Measurements from ENCODE around the gene GIGYF1. TPM values are rescaled to one million over a fixed set of nuclear protein-coding genes. Genes with fewer than 3 reads are reported as not detected.

The GIGYF1 gene
- total and polyA plus RNA-seq, 2 of the 13 experiments (the other 11 are each of a cell fraction or from before 2014, with no cell fraction given): 7.6 to 16.1 TPM

DNA sequence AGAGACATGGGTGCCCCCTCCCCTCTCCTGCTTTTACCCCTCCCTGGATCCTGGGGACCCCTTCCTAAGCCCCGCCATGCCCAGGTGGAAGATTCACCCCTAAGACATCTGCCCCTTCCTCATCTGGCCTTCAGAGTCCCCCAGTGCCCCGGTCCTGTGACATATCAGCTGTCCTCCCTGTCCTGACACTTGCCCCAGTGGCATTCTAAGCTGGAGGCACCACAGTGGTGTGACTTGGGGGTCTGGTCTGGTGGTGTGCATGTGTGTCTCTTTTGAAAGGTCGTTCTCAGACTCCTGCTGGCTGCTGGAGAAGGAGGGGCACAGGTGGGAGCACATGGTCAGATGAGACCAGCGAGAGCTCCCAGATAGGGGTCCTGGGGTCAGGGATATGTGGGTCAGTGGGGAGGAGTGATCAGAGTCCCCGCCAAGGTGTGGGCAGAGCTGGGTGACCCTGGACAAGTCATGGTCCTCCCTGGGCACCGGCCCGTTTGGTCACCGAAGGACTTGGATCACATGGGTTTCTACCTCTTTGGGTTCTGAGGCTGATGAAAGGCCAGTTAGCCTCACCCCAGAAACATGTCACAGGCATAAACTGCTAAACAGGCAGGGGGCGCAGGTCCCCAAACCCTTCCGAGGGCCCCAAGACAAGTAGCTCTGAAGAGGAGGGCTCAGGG, 52.1 kb downstream of the GIGYF1 start (continued):
- TF ChIP-seq, protein P1, sequence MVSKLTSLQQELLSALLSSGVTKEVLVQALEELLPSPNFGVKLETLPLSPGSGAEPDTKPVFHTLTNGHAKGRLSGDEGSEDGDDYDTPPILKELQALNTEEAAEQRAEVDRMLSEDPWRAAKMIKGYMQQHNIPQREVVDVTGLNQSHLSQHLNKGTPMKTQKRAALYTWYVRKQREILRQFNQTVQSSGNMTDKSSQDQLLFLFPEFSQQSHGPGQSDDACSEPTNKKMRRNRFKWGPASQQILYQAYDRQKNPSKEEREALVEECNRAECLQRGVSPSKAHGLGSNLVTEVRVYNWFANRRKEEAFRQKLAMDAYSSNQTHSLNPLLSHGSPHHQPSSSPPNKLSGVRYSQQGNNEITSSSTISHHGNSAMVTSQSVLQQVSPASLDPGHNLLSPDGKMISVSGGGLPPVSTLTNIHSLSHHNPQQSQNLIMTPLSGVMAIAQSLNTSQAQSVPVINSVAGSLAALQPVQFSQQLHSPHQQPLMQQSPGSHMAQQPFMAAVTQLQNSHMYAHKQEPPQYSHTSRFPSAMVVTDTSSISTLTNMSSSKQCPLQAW (CRISPR knock-in tag; IDR thresholded peaks at IDR 0.05): 0 out of 2 replicates have a peak, but pooled peaks have one; percentile 19
- TF ChIP-seq, protein P2, sequence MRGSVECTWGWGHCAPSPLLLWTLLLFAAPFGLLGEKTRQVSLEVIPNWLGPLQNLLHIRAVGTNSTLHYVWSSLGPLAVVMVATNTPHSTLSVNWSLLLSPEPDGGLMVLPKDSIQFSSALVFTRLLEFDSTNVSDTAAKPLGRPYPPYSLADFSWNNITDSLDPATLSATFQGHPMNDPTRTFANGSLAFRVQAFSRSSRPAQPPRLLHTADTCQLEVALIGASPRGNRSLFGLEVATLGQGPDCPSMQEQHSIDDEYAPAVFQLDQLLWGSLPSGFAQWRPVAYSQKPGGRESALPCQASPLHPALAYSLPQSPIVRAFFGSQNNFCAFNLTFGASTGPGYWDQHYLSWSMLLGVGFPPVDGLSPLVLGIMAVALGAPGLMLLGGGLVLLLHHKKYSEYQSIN (CRISPR knock-in tag; IDR thresholded peaks at IDR 0.05; ENCODE audit: borderline replicate concordance): no peak
- TF ChIP-seq GABPB1 (CRISPR knock-in tag; IDR thresholded peaks at IDR 0.05) (0 out of 2 replicates have a peak, but pooled peaks have one; percentile 2), WIZ (CRISPR knock-in tag; IDR thresholded peaks at IDR 0.05) (no peak), ZBTB7B (CRISPR knock-in tag; IDR thresholded peaks at IDR 0.05) (peak; percentile 53), HNRNPLL (IDR thresholded peaks at IDR 0.05; ENCODE audit: low read depth, low read length, poor library complexity, severe bottlenecking) (no peak), ZFP37 (CRISPR knock-in tag; IDR thresholded peaks at IDR 0.05; ENCODE audit: borderline replicate concordance) (no peak), ZNF121 (CRISPR knock-in tag; IDR thresholded peaks at IDR 0.05) (no peak), ZMYM2 (CRISPR knock-in tag; IDR thresholded peaks at IDR 0.05) (no peak)
- TF ChIP-seq, protein P3, sequence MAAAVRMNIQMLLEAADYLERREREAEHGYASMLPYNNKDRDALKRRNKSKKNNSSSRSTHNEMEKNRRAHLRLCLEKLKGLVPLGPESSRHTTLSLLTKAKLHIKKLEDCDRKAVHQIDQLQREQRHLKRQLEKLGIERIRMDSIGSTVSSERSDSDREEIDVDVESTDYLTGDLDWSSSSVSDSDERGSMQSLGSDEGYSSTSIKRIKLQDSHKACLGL (CRISPR knock-in tag; IDR thresholded peaks at IDR 0.05): peak; percentile 47; the same call in 1 of the 2 replicates
- TF ChIP-seq, protein P4, sequence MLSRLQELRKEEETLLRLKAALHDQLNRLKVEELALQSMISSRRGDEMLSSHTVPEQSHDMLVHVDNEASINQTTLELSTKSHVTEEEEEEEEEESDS (CRISPR knock-in tag; IDR thresholded peaks at IDR 0.05; ENCODE audit: borderline replicate concordance): no peak
- TF ChIP-seq, protein P5, sequence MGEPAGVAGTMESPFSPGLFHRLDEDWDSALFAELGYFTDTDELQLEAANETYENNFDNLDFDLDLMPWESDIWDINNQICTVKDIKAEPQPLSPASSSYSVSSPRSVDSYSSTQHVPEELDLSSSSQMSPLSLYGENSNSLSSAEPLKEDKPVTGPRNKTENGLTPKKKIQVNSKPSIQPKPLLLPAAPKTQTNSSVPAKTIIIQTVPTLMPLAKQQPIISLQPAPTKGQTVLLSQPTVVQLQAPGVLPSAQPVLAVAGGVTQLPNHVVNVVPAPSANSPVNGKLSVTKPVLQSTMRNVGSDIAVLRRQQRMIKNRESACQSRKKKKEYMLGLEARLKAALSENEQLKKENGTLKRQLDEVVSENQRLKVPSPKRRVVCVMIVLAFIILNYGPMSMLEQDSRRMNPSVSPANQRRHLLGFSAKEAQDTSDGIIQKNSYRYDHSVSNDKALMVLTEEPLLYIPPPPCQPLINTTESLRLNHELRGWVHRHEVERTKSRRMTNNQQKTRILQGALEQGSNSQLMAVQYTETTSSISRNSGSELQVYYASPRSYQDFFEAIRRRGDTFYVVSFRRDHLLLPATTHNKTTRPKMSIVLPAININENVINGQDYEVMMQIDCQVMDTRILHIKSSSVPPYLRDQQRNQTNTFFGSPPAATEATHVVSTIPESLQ (CRISPR knock-in tag; conservative IDR thresholded peaks at IDR 0.05): no peak
- TF ChIP-seq, protein P6, sequence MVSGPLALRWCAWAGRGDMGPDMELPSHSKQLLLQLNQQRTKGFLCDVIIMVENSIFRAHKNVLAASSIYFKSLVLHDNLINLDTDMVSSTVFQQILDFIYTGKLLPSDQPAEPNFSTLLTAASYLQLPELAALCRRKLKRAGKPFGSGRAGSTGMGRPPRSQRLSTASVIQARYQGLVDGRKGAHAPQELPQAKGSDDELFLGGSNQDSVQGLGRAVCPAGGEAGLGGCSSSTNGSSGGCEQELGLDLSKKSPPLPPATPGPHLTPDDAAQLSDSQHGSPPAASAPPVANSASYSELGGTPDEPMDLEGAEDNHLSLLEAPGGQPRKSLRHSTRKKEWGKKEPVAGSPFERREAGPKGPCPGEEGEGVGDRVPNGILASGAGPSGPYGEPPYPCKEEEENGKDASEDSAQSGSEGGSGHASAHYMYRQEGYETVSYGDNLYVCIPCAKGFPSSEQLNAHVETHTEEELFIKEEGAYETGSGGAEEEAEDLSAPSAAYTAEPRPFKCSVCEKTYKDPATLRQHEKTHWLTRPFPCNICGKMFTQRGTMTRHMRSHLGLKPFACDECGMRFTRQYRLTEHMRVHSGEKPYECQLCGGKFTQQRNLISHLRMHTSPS (CRISPR knock-in tag; IDR thresholded peaks at IDR 0.05; ENCODE audit: low read depth): peak; percentile 43; the same call in 1 of the 2 replicates
- TF ChIP-seq, protein P7, sequence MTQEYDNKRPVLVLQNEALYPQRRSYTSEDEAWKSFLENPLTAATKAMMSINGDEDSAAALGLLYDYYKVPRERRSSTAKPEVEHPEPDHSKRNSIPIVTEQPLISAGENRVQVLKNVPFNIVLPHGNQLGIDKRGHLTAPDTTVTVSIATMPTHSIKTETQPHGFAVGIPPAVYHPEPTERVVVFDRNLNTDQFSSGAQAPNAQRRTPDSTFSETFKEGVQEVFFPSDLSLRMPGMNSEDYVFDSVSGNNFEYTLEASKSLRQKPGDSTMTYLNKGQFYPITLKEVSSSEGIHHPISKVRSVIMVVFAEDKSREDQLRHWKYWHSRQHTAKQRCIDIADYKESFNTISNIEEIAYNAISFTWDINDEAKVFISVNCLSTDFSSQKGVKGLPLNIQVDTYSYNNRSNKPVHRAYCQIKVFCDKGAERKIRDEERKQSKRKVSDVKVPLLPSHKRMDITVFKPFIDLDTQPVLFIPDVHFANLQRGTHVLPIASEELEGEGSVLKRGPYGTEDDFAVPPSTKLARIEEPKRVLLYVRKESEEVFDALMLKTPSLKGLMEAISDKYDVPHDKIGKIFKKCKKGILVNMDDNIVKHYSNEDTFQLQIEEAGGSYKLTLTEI (CRISPR knock-in tag; conservative IDR thresholded peaks at IDR 0.05): no peak
- TF ChIP-seq, protein P8, sequence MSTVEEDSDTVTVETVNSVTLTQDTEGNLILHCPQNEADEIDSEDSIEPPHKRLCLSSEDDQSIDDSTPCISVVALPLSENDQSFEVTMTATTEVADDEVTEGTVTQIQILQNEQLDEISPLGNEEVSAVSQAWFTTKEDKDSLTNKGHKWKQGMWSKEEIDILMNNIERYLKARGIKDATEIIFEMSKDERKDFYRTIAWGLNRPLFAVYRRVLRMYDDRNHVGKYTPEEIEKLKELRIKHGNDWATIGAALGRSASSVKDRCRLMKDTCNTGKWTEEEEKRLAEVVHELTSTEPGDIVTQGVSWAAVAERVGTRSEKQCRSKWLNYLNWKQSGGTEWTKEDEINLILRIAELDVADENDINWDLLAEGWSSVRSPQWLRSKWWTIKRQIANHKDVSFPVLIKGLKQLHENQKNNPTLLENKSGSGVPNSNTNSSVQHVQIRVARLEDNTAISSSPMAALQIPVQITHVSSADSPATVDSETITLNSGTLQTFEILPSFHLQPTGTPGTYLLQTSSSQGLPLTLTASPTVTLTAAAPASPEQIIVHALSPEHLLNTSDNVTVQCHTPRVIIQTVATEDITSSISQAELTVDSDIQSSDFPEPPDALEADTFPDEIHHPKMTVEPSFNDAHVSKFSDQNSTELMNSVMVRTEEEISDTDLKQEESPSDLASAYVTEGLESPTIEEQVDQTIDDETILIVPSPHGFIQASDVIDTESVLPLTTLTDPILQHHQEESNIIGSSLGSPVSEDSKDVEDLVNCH (CRISPR knock-in tag; IDR thresholded peaks at IDR 0.05): no peak

Data from HepG2 (cell line).